ENCODE data around the gene RRAS2. TPM values are rescaled to one million over a fixed set of nuclear protein-coding genes. Genes with fewer than 3 reads are reported as not detected.

RRAS2 gene
- total and polyA plus RNA-seq, 2 experiments from 2014 or later = 50.7 to 72.9 TPM

DNA sequence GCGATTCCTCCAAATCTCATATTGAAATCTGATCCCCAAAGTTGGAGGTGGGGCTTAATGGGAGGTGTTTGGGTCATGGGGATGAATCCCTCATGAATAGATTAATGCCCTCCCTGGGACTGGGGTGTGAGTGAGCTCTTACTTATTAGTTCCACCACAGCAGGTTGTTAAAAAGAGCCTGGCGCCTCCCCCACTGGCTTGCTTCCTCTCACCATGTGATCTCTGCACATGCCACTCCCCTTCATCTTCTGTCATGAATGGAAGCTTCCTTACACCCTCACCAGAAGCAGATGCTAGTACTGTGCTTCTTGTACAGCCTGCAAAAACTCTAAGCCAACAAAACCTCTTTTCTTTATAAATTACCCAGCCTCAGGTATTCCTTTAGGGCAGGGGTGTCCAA is 8.8 kb downstream of the RRAS2 start:
- TF ChIP-seq EZH2 (IDR thresholded peaks at IDR 0.05; ENCODE audit: borderline replicate concordance) (no peak), EZH2phosphoT487 (IDR thresholded peaks at IDR 0.05; ENCODE audit: low read depth, severe bottlenecking, unreplicated experiment) (no peak)
- TF ChIP-seq, protein P1, sequence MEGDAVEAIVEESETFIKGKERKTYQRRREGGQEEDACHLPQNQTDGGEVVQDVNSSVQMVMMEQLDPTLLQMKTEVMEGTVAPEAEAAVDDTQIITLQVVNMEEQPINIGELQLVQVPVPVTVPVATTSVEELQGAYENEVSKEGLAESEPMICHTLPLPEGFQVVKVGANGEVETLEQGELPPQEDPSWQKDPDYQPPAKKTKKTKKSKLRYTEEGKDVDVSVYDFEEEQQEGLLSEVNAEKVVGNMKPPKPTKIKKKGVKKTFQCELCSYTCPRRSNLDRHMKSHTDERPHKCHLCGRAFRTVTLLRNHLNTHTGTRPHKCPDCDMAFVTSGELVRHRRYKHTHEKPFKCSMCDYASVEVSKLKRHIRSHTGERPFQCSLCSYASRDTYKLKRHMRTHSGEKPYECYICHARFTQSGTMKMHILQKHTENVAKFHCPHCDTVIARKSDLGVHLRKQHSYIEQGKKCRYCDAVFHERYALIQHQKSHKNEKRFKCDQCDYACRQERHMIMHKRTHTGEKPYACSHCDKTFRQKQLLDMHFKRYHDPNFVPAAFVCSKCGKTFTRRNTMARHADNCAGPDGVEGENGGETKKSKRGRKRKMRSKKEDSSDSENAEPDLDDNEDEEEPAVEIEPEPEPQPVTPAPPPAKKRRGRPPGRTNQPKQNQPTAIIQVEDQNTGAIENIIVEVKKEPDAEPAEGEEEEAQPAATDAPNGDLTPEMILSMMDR (IDR thresholded peaks at IDR 0.05; ENCODE audit: poor library complexity) = no peak
- DNase-seq (ENCODE audit: low spot score) = no peak
- Histone ChIP-seq H3K9me3 (ENCODE audit: low read depth) (no peaks in the 10 kb centered on the region), H3K36me3 (replicated peaks; ENCODE audit: insufficient read depth, low read depth) (no peaks in the 10 kb centered on the region), H2AFZ (no peak overlapping the region), H3K79me2 (peaks cover 100% of the 10 kb centered on the region), H3K27me3 (no peaks in the 10 kb centered on the region), H3K27ac (no peak overlapping the region), H3K4me2 (no peak overlapping the region), H4K20me1 (ENCODE audit: insufficient read depth, poor library complexity, severe bottlenecking) (peaks cover 19% of the 10 kb centered on the region), H3K9me2 (replicated peaks; ENCODE audit: insufficient read depth) (no peaks in the 10 kb centered on the region), H3K4me1 (ENCODE audit: insufficient read depth) (no peaks in the 10 kb centered on the region), H3K4me3 (no peak overlapping the region)
- WGBS (ENCODE audit: low lambda C conversion rate, missing lambda C conversion rate) = 97% methylated on average over 2 of the region's 2 CpGs

DNA sequence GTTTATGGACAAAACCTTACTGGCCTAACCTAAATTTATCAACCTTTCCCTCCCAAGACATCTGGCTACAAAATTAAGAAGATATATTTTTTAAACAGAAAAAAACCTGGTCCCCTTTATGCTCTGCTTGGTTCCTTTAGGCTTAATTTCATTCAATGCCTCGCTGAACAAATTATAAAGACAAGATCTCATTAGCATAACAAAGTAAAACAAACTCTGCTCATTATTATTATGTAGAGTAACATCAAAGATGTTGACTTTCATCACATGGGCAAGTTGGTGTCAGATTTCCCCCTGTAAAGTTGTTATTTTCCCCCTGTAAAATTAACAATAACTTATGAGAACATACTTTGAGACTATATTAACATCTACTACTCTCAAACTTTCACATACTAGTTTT is 11.0 kb downstream of the RRAS2 start:
- 63% methylated on average over 1 of the region's 1 CpG for WGBS (ENCODE audit: low lambda C conversion rate, missing lambda C conversion rate)
- no peak for DNase-seq (ENCODE audit: low spot score)
- TF ChIP-seq, protein P1 (IDR thresholded peaks at IDR 0.05; ENCODE audit: poor library complexity) = no peak
- no peak for TF ChIP-seq EZH2 (IDR thresholded peaks at IDR 0.05; ENCODE audit: borderline replicate concordance)
- TF ChIP-seq EZH2phosphoT487 (IDR thresholded peaks at IDR 0.05; ENCODE audit: low read depth, severe bottlenecking, unreplicated experiment) = no peak

GRCh38 chr11:14347494-14347893 is 11.5 kb downstream of the RRAS2 start:
- H2AFZ ChIP-seq = no peak overlapping the region
- peaks cover 6% of the 10 kb centered on the region for H4K20me1 ChIP-seq (ENCODE audit: insufficient read depth, poor library complexity, severe bottlenecking)
- H3K4me2 ChIP-seq = no peak overlapping the region
- TF ChIP-seq EZH2phosphoT487 (IDR thresholded peaks at IDR 0.05; ENCODE audit: low read depth, severe bottlenecking, unreplicated experiment) (no peak), EZH2 (IDR thresholded peaks at IDR 0.05; ENCODE audit: borderline replicate concordance) (no peak)
- TF ChIP-seq, protein P1 (IDR thresholded peaks at IDR 0.05; ENCODE audit: poor library complexity) = no peak
- H3K9me2 ChIP-seq (replicated peaks; ENCODE audit: insufficient read depth) = no peaks in the 10 kb centered on the region
- H3K9me3 ChIP-seq (ENCODE audit: low read depth) = no peaks in the 10 kb centered on the region
- H3K4me3 ChIP-seq = no peak overlapping the region
- WGBS (ENCODE audit: low lambda C conversion rate, missing lambda C conversion rate) = 97% methylated on average over 7 of the region's 7 CpGs
- no peak overlapping the region for H3K27ac ChIP-seq
- peaks cover 100% of the 10 kb centered on the region for H3K79me2 ChIP-seq
- H3K27me3 ChIP-seq = no peaks in the 10 kb centered on the region
- no peak for DNase-seq (ENCODE audit: low spot score)
- no peaks in the 10 kb centered on the region for H3K36me3 ChIP-seq (replicated peaks; ENCODE audit: insufficient read depth, low read depth)
- peaks cover 3% of the 10 kb centered on the region for H3K4me1 ChIP-seq (ENCODE audit: insufficient read depth)

More for the DNA sequence above, 11.0 kb downstream of the RRAS2 start:
- Histone ChIP-seq H3K79me2 (peaks cover 100% of the 10 kb centered on the region), H2AFZ (no peak overlapping the region), H3K27me3 (no peaks in the 10 kb centered on the region), H3K4me3 (no peak overlapping the region), H3K36me3 (replicated peaks; ENCODE audit: insufficient read depth, low read depth) (no peaks in the 10 kb centered on the region), H3K4me2 (no peak overlapping the region), H3K27ac (no peak overlapping the region), H3K4me1 (ENCODE audit: insufficient read depth) (no peaks in the 10 kb centered on the region), H4K20me1 (ENCODE audit: insufficient read depth, poor library complexity, severe bottlenecking) (peaks cover 6% of the 10 kb centered on the region), H3K9me2 (replicated peaks; ENCODE audit: insufficient read depth) (no peaks in the 10 kb centered on the region), H3K9me3 (ENCODE audit: low read depth) (no peaks in the 10 kb centered on the region)

Measured in hepatocyte (in vitro differentiated cells).